Muscle layer of duodenum (tissue), 2 donors: ENCODE measurements around the gene EPHA4.

Experiments
- H3K27ac ChIP-seq: one replicate; pipeline ENCODE4 v1.7.0; 2013; ENCODE audit warnings: mild to moderate bottlenecking, low read length
- H3K27me3 ChIP-seq: one replicate; pipeline ENCODE4 v1.7.0; 2013; ENCODE audit warnings: low read depth, mild to moderate bottlenecking, control low read depth, low read length
- H3K36me3 ChIP-seq, 2 donors: one replicate each; pipeline ENCODE4 v1.7.0; 2013; ENCODE audit warnings: low read length in 2 of 2, control low read depth in 1 of 2, mild to moderate bottlenecking in 1 of 2; ENCODE audit not compliant: insufficient read depth in 2 of 2, control insufficient read depth in 1 of 2
- H3K4me1 ChIP-seq, 2 donors: one replicate each; pipeline ENCODE4 v1.7.0; 2013; ENCODE audit warnings: low read length in 2 of 2, mild to moderate bottlenecking in 2 of 2, control low read depth in 1 of 2, moderate library complexity in 1 of 2; ENCODE audit not compliant: insufficient read depth in 2 of 2, control insufficient read depth in 1 of 2
- H3K4me3 ChIP-seq, 2 donors: one replicate each; pipeline ENCODE4 v1.7.0; 2013; ENCODE audit warnings: low read length in 2 of 2, low read depth in 1 of 2, mild to moderate bottlenecking in 1 of 2
- H3K9me3 ChIP-seq, 2 donors: one replicate each; pipeline ENCODE4 v1.7.0; 2013; ENCODE audit warnings: low read length in 2 of 2, control low read depth in 1 of 2, mild to moderate bottlenecking in 1 of 2; ENCODE audit not compliant: control insufficient read depth in 1 of 2
- donor health status: healthy.

Gene EPHA4

GRCh38 chr2:221533299-221533698 is 38.8 kb downstream of the EPHA4 start:
- no peak overlapping the region for H3K27ac ChIP-seq
- H3K9me3 ChIP-seq: no peaks in the 10 kb centered on the region
- H3K4me3 ChIP-seq: no peak overlapping the region
- H3K27me3 ChIP-seq: no peaks in the 10 kb centered on the region
- no peaks in the 10 kb centered on the region for H3K36me3 ChIP-seq
- H3K4me1 ChIP-seq: peaks cover 0 to 13% of the 10 kb centered on the region in 2 donors

- H3K27me3 ChIP-seq: no peaks in the 10 kb centered on the region
- no peak overlapping the region for H3K4me3 ChIP-seq
- H3K9me3 ChIP-seq: no peaks in the 10 kb centered on the region
- H3K4me1 ChIP-seq: peaks cover 0 to 13% of the 10 kb centered on the region in 2 donors
- no peaks in the 10 kb centered on the region for H3K36me3 ChIP-seq
- H3K27ac ChIP-seq: no peak overlapping the region
Measured at GRCh38 chr2:221532641-221533040, 39.5 kb downstream of the EPHA4 start.

GRCh38 chr2:221530653-221531037 is 41.5 kb downstream of the EPHA4 start:
- no peaks in the 10 kb centered on the region for H3K27me3 ChIP-seq
- no peak overlapping the region for H3K4me3 ChIP-seq
- peaks cover 0 to 13% of the 10 kb centered on the region in 2 donors for H3K4me1 ChIP-seq
- H3K9me3 ChIP-seq: no peaks in the 10 kb centered on the region
- H3K36me3 ChIP-seq: no peaks in the 10 kb centered on the region
- H3K27ac ChIP-seq: no peak overlapping the region

GRCh38 chr2:221529943-221530652 is 42.0 kb downstream of the EPHA4 start:
- no peak overlapping the region for H3K27ac ChIP-seq
- no peaks in the 10 kb centered on the region for H3K36me3 ChIP-seq
- peaks cover 0 to 13% of the 10 kb centered on the region in 2 donors for H3K4me1 ChIP-seq
- no peak overlapping the region for H3K4me3 ChIP-seq
- H3K9me3 ChIP-seq: no peaks in the 10 kb centered on the region
- H3K27me3 ChIP-seq: no peaks in the 10 kb centered on the region

GRCh38 chr2:221529177-221529942 is 42.7 kb downstream of the EPHA4 start:
- Histone ChIP-seq H3K9me3 (no peaks in the 10 kb centered on the region), H3K4me3 (no peak overlapping the region), H3K27me3 (no peaks in the 10 kb centered on the region), H3K27ac (no peak overlapping the region), H3K4me1 (peaks cover 0 to 13% of the 10 kb centered on the region in 2 donors), H3K36me3 (no peaks in the 10 kb centered on the region)

- Histone ChIP-seq H3K27me3 (no peaks in the 10 kb centered on the region), H3K36me3 (no peaks in the 10 kb centered on the region), H3K27ac (no peak overlapping the region), H3K4me1 (peaks cover 0 to 13% of the 10 kb centered on the region in 2 donors), H3K4me3 (no peak overlapping the region), H3K9me3 (no peaks in the 10 kb centered on the region)
Measured at GRCh38 chr2:221527776-221528309, 44.3 kb downstream of the EPHA4 start.

- H3K36me3 ChIP-seq: no peaks in the 10 kb centered on the region
- no peak overlapping the region for H3K27ac ChIP-seq
- H3K9me3 ChIP-seq: no peaks in the 10 kb centered on the region
- no peaks in the 10 kb centered on the region for H3K27me3 ChIP-seq
- H3K4me3 ChIP-seq: no peak overlapping the region
- H3K4me1 ChIP-seq: peaks cover 1 to 11% of the 10 kb centered on the region in 2 donors
Measured at GRCh38 chr2:221524158-221524557, 47.9 kb downstream of the EPHA4 start.

GRCh38 chr2:221521233-221521845 is 50.8 kb downstream of the EPHA4 start:
- H3K27me3 ChIP-seq: no peaks in the 10 kb centered on the region
- no peaks in the 10 kb centered on the region for H3K9me3 ChIP-seq
- no peak overlapping the region for H3K4me3 ChIP-seq
- H3K27ac ChIP-seq: no peak overlapping the region
- H3K36me3 ChIP-seq: no peaks in the 10 kb centered on the region
- H3K4me1 ChIP-seq: peaks cover 7 to 37% of the 10 kb centered on the region in 2 donors

GRCh38 chr2:221518935-221519625 is 53.0 kb downstream of the EPHA4 start:
- Histone ChIP-seq H3K36me3 (no peaks in the 10 kb centered on the region), H3K27ac (no peak overlapping the region), H3K27me3 (no peaks in the 10 kb centered on the region), H3K4me1 (peaks cover 7 to 37% of the 10 kb centered on the region in 2 donors), H3K9me3 (no peaks in the 10 kb centered on the region), H3K4me3 (no peak overlapping the region)

- H3K27me3 ChIP-seq: no peaks in the 10 kb centered on the region
- H3K36me3 ChIP-seq: no peaks in the 10 kb centered on the region
- no peak overlapping the region for H3K27ac ChIP-seq
- no peak overlapping the region for H3K4me3 ChIP-seq
- no peaks in the 10 kb centered on the region for H3K9me3 ChIP-seq
- peaks cover 7 to 37% of the 10 kb centered on the region in 2 donors for H3K4me1 ChIP-seq
Measured at GRCh38 chr2:221518201-221518934, 53.7 kb downstream of the EPHA4 start.
